GM12878 (cell line): ENCODE data around the gene SGMS1. TPM values are rescaled to one million over a fixed set of nuclear protein-coding genes. Genes with fewer than 3 reads are reported as not detected.

Experiments
- ATAC-seq: fragments of 200-7000 bp; cut with Tn5 transposase; 3 replicates; pipeline ENCODE4 v1.9.1; 2020; ENCODE audit warnings: mild to moderate bottlenecking, moderate library complexity
- BruUV-seq: library from RNA; stranded (reverse); fragments of 400-500 nt; replicated peaks from 2 replicates; lab custom pipeline; 2021; lab: Mats Ljungman, UMichigan
- CTCF ChIA-PET: fragments of 300-600 bp; sonication (Branson Sonifier 250); formaldehyde crosslinking; extraction: SDS; loops from one replicate; lab custom pipeline; 2021; ENCODE audit warnings: inconsistent platforms; lab: Yijun Ruan, JAX
- POLR2A ChIA-PET: fragments of 350-600 bp; formaldehyde crosslinking; extraction: SDS; loops from one replicate; lab custom pipeline; 2021; ENCODE audit warnings: inconsistent platforms; lab: Charles Lee
- RAD21 ChIA-PET: fragments of 300-600 bp; sonication (Branson Sonifier 250); formaldehyde crosslinking; loops from one replicate; lab custom pipeline; 2023; ENCODE audit warnings: antibody characterized with exemption; ENCODE audit not compliant: unreplicated experiment; lab: Charles Lee
- SMC1A ChIA-PET: fragments of 300-600 bp; sonication (Branson Sonifier 250); formaldehyde crosslinking; loops from one replicate; lab custom pipeline; 2023; ENCODE audit not compliant: unreplicated experiment, uncharacterized antibody; lab: Charles Lee
- DNase-seq: peaks from one replicate; pipeline ENCODE4 v3.0.0-alpha.2; 2011; ENCODE audit warnings: low read depth, low spot score
- FAIRE-seq: peaks from 3 replicates; lab custom pipeline; 2011; peaks lifted over from hg19 to GRCh38; lab: Jason Lieb, UNC
- H2AFZ ChIP-seq: 2 replicates; pipeline ENCODE4 v1.6.0; 2011; ENCODE audit warnings: low read depth, low read length, control low read depth; ENCODE audit not compliant: control insufficient read depth
- H3K27ac ChIP-seq: 2 replicates; pipeline ENCODE4 v1.5.1; 2011; ENCODE audit warnings: control low read depth; ENCODE audit not compliant: control insufficient read depth, insufficient read depth
- H3K27me3 ChIP-seq, 2 experiments: replicated peaks in 1 of 2; 2 replicates each; pipeline versions ENCODE4 v1.6.0 to v1.6.1; 2011; ENCODE audit warnings: low read length in 1 of 2; ENCODE audit not compliant: control insufficient read depth in 2 of 2, insufficient read depth in 2 of 2
- H3K36me3 ChIP-seq, 2 experiments: 2 replicates each; pipeline ENCODE4 v1.5.1; 2011; ENCODE audit warnings: low read length in 1 of 2; ENCODE audit not compliant: control insufficient read depth in 2 of 2, insufficient read depth in 2 of 2
- H3K4me1 ChIP-seq: 2 replicates; pipeline ENCODE4 v1.6.1; 2011; ENCODE audit warnings: mild to moderate bottlenecking, low read length, moderate library complexity, mixed read lengths; ENCODE audit not compliant: control insufficient read depth, insufficient read depth
- H3K4me2 ChIP-seq: 2 replicates; pipeline ENCODE4 v1.6.0; 2011; ENCODE audit warnings: control low read depth; ENCODE audit not compliant: control insufficient read depth, insufficient read depth
- H3K4me3 ChIP-seq: fragments of 200-600 bp; sonication (generic); 2 replicates; pipeline ENCODE4 v1.5.1; 2016
- H3K79me2 ChIP-seq: 2 replicates; pipeline ENCODE4 v1.6.0; 2011; ENCODE audit warnings: low read length; ENCODE audit not compliant: control insufficient read depth, insufficient read depth
- H3K9ac ChIP-seq: 2 replicates; pipeline ENCODE4 v1.8.0; 2011; ENCODE audit warnings: low read length, control low read depth, mixed read lengths; ENCODE audit not compliant: control insufficient read depth, insufficient read depth
- H3K9me3 ChIP-seq: replicated peaks from 3 replicates; pipeline ENCODE4 v1.5.1; 2011; ENCODE audit warnings: mild to moderate bottlenecking, low read length; ENCODE audit not compliant: control insufficient read depth, insufficient read depth
- H4K20me1 ChIP-seq: 2 replicates; pipeline ENCODE4 v1.6.0; 2011; ENCODE audit not compliant: control insufficient read depth, insufficient read depth
- BACH1 ChIP-seq: fragments of 450-650 bp; IDR thresholded peaks from 2 replicates; pipeline ENCODE4 v1.6.1; 2017; ENCODE audit warnings: mild to moderate bottlenecking, borderline replicate concordance
- BHLHE40 ChIP-seq, 2 experiments: fragments of 450-650 bp in 1 of 2; IDR thresholded peaks; 2 replicates each; pipeline ENCODE4 v1.6.1; 2011 to 2017; ENCODE audit warnings: low read depth in 2 of 2, borderline replicate concordance in 1 of 2, improper control_type of control experiment in 1 of 2, low read length in 1 of 2, mild to moderate bottlenecking in 1 of 2
- BRCA1 ChIP-seq: IDR thresholded peaks from 2 replicates; pipeline ENCODE4 v1.6.1; 2011; ENCODE audit warnings: low read depth, low read length, improper control_type of control experiment
- GABPA ChIP-seq: IDR thresholded peaks from 2 replicates; pipeline ENCODE4 v1.6.1; 2014; ENCODE audit warnings: antibody characterized with exemption, low read depth, mild to moderate bottlenecking, inconsistent platforms
- HCFC1 ChIP-seq: fragments of 150-350 bp; IDR thresholded peaks from 2 replicates; pipeline ENCODE4 v1.6.1; 2014; ENCODE audit warnings: low read length
- MYB ChIP-seq: fragments of 150-350 bp; IDR thresholded peaks from 2 replicates; pipeline ENCODE4 v1.6.1; 2014; ENCODE audit warnings: mild to moderate bottlenecking, low read depth, low read length, borderline replicate concordance
- MYC ChIP-seq: IDR thresholded peaks from 2 replicates; pipeline ENCODE4 v1.6.1; 2011; ENCODE audit warnings: mild to moderate bottlenecking, low read length, moderate library complexity, inconsistent platforms; ENCODE audit not compliant: insufficient read depth, insufficient replicate concordance, insufficient read length, severe bottlenecking
- RUNX3 ChIP-seq: IDR thresholded peaks from 2 replicates; pipeline ENCODE4 v1.6.1; 2012; ENCODE audit warnings: low read length, inconsistent platforms
- SIN3A ChIP-seq: IDR thresholded peaks from 2 replicates; pipeline ENCODE4 v1.6.1; 2012; ENCODE audit warnings: low read depth, low read length, improper control_type of control experiment
- SMAD1 ChIP-seq: fragments of 450-650 bp; IDR thresholded peaks from 2 replicates; pipeline ENCODE4 v1.6.1; 2018; ENCODE audit warnings: mild to moderate bottlenecking, low read depth; ENCODE audit not compliant: partially characterized antibody
- SP1 ChIP-seq: IDR thresholded peaks from one replicate; pipeline ENCODE4 v1.6.1; 2011; ENCODE audit warnings: low read depth, low read length
- SRF ChIP-seq, 2 experiments: IDR thresholded peaks; 2 replicates each; pipeline ENCODE4 v1.6.1; 2011; ENCODE audit warnings: low read depth in 2 of 2, low read length in 2 of 2, mild to moderate bottlenecking in 1 of 2, moderate library complexity in 1 of 2
- SUPT20H ChIP-seq: IDR thresholded peaks from 2 replicates; pipeline ENCODE4 v1.6.1; 2011; ENCODE audit warnings: low read depth, mild to moderate bottlenecking, low read length, moderate library complexity, borderline replicate concordance; ENCODE audit not compliant: control insufficient read depth
- TCF7 ChIP-seq: IDR thresholded peaks from 2 replicates; pipeline ENCODE4 v1.6.1; 2014; ENCODE audit warnings: antibody characterized with exemption, borderline replicate concordance
- WGBS: methylation state at CpG from one replicate; pipeline ENCODE4 v1.1.6; 2016; ENCODE audit warnings: low lambda C conversion rate; ENCODE audit not compliant: insufficient replicate concordance, insufficient coverage; ENCODE audit errors: missing lambda C conversion rate; 5-methylcytosine and 5-hydroxymethylcytosine counted together
- in situ Hi-C: fragments of 300-500 bp; cut with MboI; formaldehyde crosslinking; loops from 9 replicates; pipeline ENCODE4 v1.14.3; 2018; ENCODE audit warnings: mixed read lengths
- intact Hi-C: fragments of 100-400 bp; cut with micrococcal nuclease; formaldehyde crosslinking; loops from one replicate; pipeline ENCODE4 v1.14.2; 2022; ENCODE audit not compliant: unreplicated experiment
- polyA plus RNA-seq, 11 experiments: library from polyadenylated mRNA; depleted of rRNA in 4 of 11; unstranded in 6 of 11; stranded (reverse) in 5 of 11; fragments of >200 nt; fragmentation: Nextera tagmentation in 4 of 11; fragmentation: Illumina TruSeq in 1 of 11; extraction: Ambion mirVana in 4 of 11; extraction: Trizol in 1 of 11; gene quantifications; 1 replicate in 1 of 11; 2 replicates in 10 of 11; pipeline versions ENCODE4 v1.2.1 to v1.2.3, GENCODE V29; 2011 to 2016; ENCODE audit warnings: inconsistent platforms in 2 of 11, missing spikeins in 2 of 11, low read depth in 1 of 11
- total RNA-seq, 4 experiments: library from RNA; depleted of rRNA in 3 of 4; stranded (reverse); fragments of >200 nt in 3 of 4; fragmentation: Illumina TruSeq in 1 of 4; extraction: Trizol in 1 of 4; gene quantifications; 2 replicates each; pipeline versions ENCODE4 v1.2.1 to v1.2.3, GENCODE V29; 2013 to 2021
- TF ChIP-seq, protein P1 (sequence below): IDR thresholded peaks from 2 replicates; pipeline ENCODE4 v1.6.1; 2011; ENCODE audit warnings: borderline replicate concordance, low read depth, mild to moderate bottlenecking, moderate library complexity, low read length; ENCODE audit not compliant: insufficient read depth, poor library complexity, severe bottlenecking
- TF ChIP-seq, protein P2 (sequence below): fragments of 450-650 bp; IDR thresholded peaks from 2 replicates; pipeline ENCODE4 v1.6.1; 2016; ENCODE audit warnings: mild to moderate bottlenecking
- TF ChIP-seq, protein P3 (sequence below): IDR thresholded peaks from 2 replicates; pipeline ENCODE4 v1.6.1; 2012; ENCODE audit warnings: low read depth, low read length, improper control_type of control experiment
- TF ChIP-seq, protein P4 (sequence below): IDR thresholded peaks from 2 replicates; pipeline ENCODE4 v1.6.1; 2012; ENCODE audit warnings: low read length, inconsistent platforms

The SGMS1 gene
- total and polyA plus RNA-seq, 10 of the 15 experiments (the other 5 are each of a cell fraction or from before 2014, with no cell fraction given), result 1.4 to 14.5 (median 4.9) TPM

DNA sequence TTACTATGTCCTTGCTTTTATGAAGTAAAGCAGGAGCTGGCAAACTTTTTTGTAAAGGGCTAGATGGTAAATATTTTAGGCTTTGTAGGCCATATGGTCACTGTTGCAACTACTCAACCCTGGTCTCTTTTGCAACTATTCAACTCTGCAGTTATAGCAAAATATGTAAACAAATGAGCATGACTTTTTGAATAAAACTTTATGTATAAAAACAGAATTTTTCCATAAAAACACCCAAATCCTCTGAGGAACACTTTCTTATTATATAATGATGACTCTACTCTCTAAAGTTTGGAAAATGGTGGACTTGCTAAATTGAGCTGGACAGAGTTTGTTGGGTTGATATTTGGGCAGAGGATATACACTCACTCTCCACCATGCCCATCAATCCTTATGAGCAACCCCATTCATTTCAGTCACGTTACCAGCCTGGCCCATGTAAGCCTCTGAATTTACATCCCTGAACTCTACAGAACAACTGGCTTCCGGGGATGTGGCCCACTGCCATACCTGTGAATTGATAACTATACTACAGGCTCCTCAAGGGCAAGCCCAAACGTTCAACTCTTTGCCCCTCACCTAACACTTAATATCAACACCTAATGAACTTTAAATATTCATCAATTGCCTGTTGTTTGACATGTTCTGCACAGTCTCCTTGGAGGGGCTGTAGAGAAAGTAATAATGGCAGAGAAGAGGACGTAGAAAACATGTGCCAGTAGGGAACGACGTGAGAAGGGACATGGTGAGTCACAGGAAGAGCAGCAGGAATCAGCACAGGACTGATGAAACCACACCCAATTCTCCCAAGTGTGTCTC lies 37.6 kb downstream of the SGMS1 start:
- BruUV-seq, result no TSS peak
- Histone ChIP-seq H3K9ac (no peak overlapping the region), H3K4me1 (no peaks in the 10 kb centered on the region), H3K36me3 (peaks cover 2% of the 10 kb centered on the region in 2 experiments; a peak in 2 of 4 replicates), H3K27me3 (no peaks in the 10 kb centered on the region), H3K27ac (no peak overlapping the region), H2AFZ (no peak overlapping the region), H3K4me3 (no peak overlapping the region), H3K9me3 (no peaks in the 10 kb centered on the region; the same call in 2 of the 3 replicates), H4K20me1 (no peaks in the 10 kb centered on the region), H3K79me2 (no peaks in the 10 kb centered on the region), H3K4me2 (no peak overlapping the region)
- FAIRE-seq (no peak), DNase-seq (no peak), ATAC-seq (no peak)
- SMC1A ChIA-PET, result interaction anchor here (0.8 to 2.4 kb wide), 4 partner anchors 8 to 33 kb away, joined by 3 to 7 read pairs (median 4); no protein-coding TSS in a partner anchor
- RAD21 ChIA-PET, result no interaction called here
- POLR2A ChIA-PET, result no interaction called here
- intact Hi-C loops (no loop called here), in situ Hi-C loops (no loop called here)
- WGBS, result over 99% methylated on average over 6 of the region's 6 CpGs
- CTCF ChIA-PET, result interaction anchor here (0.8 kb wide), 1 partner anchor 10 kb away, joined by 3 read pairs; no protein-coding TSS in a partner anchor
- TF ChIP-seq SRF (IDR thresholded peaks at IDR 0.05; ENCODE audit: low read depth in 2 of 2, low read length in 2 of 2), result no peak
- TF ChIP-seq MYB, result no peak
- TF ChIP-seq SUPT20H, result no peak
- TF ChIP-seq RUNX3, result no peak
- TF ChIP-seq, protein P1, sequence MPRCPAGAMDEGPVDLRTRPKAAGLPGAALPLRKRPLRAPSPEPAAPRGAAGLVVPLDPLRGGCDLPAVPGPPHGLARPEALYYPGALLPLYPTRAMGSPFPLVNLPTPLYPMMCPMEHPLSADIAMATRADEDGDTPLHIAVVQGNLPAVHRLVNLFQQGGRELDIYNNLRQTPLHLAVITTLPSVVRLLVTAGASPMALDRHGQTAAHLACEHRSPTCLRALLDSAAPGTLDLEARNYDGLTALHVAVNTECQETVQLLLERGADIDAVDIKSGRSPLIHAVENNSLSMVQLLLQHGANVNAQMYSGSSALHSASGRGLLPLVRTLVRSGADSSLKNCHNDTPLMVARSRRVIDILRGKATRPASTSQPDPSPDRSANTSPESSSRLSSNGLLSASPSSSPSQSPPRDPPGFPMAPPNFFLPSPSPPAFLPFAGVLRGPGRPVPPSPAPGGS, result no peak
- no peak for TF ChIP-seq SIN3A
- TF ChIP-seq MYC, result no peak
- TF ChIP-seq, protein P2, sequence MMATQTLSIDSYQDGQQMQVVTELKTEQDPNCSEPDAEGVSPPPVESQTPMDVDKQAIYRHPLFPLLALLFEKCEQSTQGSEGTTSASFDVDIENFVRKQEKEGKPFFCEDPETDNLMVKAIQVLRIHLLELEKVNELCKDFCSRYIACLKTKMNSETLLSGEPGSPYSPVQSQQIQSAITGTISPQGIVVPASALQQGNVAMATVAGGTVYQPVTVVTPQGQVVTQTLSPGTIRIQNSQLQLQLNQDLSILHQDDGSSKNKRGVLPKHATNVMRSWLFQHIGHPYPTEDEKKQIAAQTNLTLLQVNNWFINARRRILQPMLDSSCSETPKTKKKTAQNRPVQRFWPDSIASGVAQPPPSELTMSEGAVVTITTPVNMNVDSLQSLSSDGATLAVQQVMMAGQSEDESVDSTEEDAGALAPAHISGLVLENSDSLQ, result no peak
- TF ChIP-seq, protein P3, sequence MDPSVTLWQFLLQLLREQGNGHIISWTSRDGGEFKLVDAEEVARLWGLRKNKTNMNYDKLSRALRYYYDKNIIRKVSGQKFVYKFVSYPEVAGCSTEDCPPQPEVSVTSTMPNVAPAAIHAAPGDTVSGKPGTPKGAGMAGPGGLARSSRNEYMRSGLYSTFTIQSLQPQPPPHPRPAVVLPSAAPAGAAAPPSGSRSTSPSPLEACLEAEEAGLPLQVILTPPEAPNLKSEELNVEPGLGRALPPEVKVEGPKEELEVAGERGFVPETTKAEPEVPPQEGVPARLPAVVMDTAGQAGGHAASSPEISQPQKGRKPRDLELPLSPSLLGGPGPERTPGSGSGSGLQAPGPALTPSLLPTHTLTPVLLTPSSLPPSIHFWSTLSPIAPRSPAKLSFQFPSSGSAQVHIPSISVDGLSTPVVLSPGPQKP, result no peak
- no peak for TF ChIP-seq HCFC1
- no peak for TF ChIP-seq BRCA1
- TF ChIP-seq SMAD1, result no peak
- TF ChIP-seq, protein P4, sequence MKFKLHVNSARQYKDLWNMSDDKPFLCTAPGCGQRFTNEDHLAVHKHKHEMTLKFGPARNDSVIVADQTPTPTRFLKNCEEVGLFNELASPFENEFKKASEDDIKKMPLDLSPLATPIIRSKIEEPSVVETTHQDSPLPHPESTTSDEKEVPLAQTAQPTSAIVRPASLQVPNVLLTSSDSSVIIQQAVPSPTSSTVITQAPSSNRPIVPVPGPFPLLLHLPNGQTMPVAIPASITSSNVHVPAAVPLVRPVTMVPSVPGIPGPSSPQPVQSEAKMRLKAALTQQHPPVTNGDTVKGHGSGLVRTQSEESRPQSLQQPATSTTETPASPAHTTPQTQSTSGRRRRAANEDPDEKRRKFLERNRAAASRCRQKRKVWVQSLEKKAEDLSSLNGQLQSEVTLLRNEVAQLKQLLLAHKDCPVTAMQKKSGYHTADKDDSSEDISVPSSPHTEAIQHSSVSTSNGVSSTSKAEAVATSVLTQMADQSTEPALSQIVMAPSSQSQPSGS, result no peak
- no peak for TF ChIP-seq BHLHE40 (IDR thresholded peaks at IDR 0.05; ENCODE audit: borderline replicate concordance in 1 of 2, low read depth in 2 of 2, low read length in 1 of 2)
- TF ChIP-seq GABPA, result no peak
- TF ChIP-seq BACH1, result no peak
- no peak for TF ChIP-seq TCF7
- no peak for TF ChIP-seq SP1
